IPS-NIHi7 (cell line): ENCODE results near the gene KIAA0930.

Experiments
- DNase-seq: peaks from one replicate; pipeline ENCODE4 v3.0.0; 2012; ENCODE audit warnings: mixed read lengths; ENCODE audit errors: extremely low spot score

The KIAA0930 gene

GRCh38 chr22:45172881-45173585, 67.7 kb downstream of the KIAA0930 start:
- DNase-seq: no peak

- no peak for DNase-seq
These were observed 68.9 kb downstream of the KIAA0930 start for GRCh38 chr22:45171830-45172229.

GRCh38 chr22:45169591-45170466, 70.9 kb downstream of the KIAA0930 start:
- no peak for DNase-seq

GRCh38 chr22:45166932-45167331, 73.8 kb downstream of the KIAA0930 start:
- DNase-seq: no peak

- DNase-seq: peak; percentile 43
These were observed 76.2 kb downstream of the KIAA0930 start for GRCh38 chr22:45164270-45165088.

- DNase-seq: peak; percentile 99
These were observed 77.0 kb downstream of the KIAA0930 start, which contains the start of gene NUP50 for GRCh38 chr22:45163451-45164269. NUP50 (plus strand) TSS chr22:45163925; CDS start chr22:45168178, 4,253 bp downstream.

- peak; percentile 33 for DNase-seq
These were observed 77.6 kb downstream of the KIAA0930 start for GRCh38 chr22:45163099-45163450.

GRCh38 chr22:45162531-45162930, 78.2 kb downstream of the KIAA0930 start:
- DNase-seq: no peak

GRCh38 chr22:45159652-45160462, 80.8 kb downstream of the KIAA0930 start:
- DNase-seq: peak; percentile 18

- no peak for DNase-seq
These were observed 82.8 kb downstream of the KIAA0930 start for GRCh38 chr22:45157907-45158306.

GRCh38 chr22:45155050-45155840, 85.4 kb downstream of the KIAA0930 start:
- DNase-seq: no peak

GRCh38 chr22:45154383-45154782, 86.3 kb downstream of the KIAA0930 start:
- DNase-seq: no peak

- no peak for DNase-seq
These were observed 89.2 kb downstream of the KIAA0930 start for GRCh38 chr22:45151503-45151902.

GRCh38 chr22:45150139-45150538, 90.6 kb downstream of the KIAA0930 start:
- DNase-seq: no peak

GRCh38 chr22:45149671-45150070, 91.0 kb downstream of the KIAA0930 start:
- DNase-seq: no peak

GRCh38 chr22:45144916-45145315, 95.8 kb downstream of the KIAA0930 start:
- DNase-seq: no peak

GRCh38 chr22:45142376-45142775, 98.3 kb downstream of the KIAA0930 start:
- no peak for DNase-seq
